OCI-LY3 (cell line): Measurements from ENCODE around the gene FNBP1L.

Experiments used
- H2AFZ ChIP-seq: fragments of 200-600, 300-600 bp; shearing (Covaris generic); 2 replicates; pipeline ENCODE4 v1.6.0; 2014; ENCODE audit warnings: antibody characterized with exemption, low read depth, low read length
- H3K27ac ChIP-seq: fragments of 200-600, 300-600 bp; sonication (generic); 2 replicates; pipeline ENCODE4 v1.5.1; 2014; ENCODE audit warnings: mild to moderate bottlenecking, low read length, moderate library complexity, mixed read lengths
- H3K27me3 ChIP-seq: fragments of 200-600, 300-600 bp; sonication (generic); 2 replicates; pipeline ENCODE4 v1.6.1; 2014; ENCODE audit warnings: low read depth, low read length, mixed read lengths
- H3K36me3 ChIP-seq: fragments of 200-600, 300-600 bp; sonication (generic); replicated peaks from 2 replicates; pipeline ENCODE3; 2014; ENCODE audit warnings: low read depth, low read length, mixed read lengths
- H3K4me1 ChIP-seq: fragments of 300-600, 200-600 bp; sonication (generic); 2 replicates; pipeline ENCODE4 v1.6.1; 2014; ENCODE audit warnings: low read length, mixed read lengths
- H3K4me2 ChIP-seq: fragments of 200-600, 300-600 bp; sonication (generic); 2 replicates; pipeline ENCODE4 v1.6.1; 2014; ENCODE audit warnings: low read length, mixed read lengths
- H3K4me3 ChIP-seq: fragments of 300-600, 200-600 bp; sonication (generic); 2 replicates; pipeline ENCODE4 v1.5.1; 2014; ENCODE audit warnings: antibody characterized with exemption, mild to moderate bottlenecking, low read length, moderate library complexity
- H3K79me2 ChIP-seq: fragments of 300-600, 200-600 bp; shearing (Covaris generic); 2 replicates; pipeline ENCODE4 v1.6.1; 2014; ENCODE audit warnings: mild to moderate bottlenecking, low read length, mixed read lengths
- H3K9ac ChIP-seq: fragments of 300-600, 200-600 bp; shearing (Covaris generic); 2 replicates; pipeline ENCODE4 v1.6.0; 2014; ENCODE audit warnings: mild to moderate bottlenecking, low read length, moderate library complexity
- H3K9me3 ChIP-seq: fragments of 200-600, 300-600 bp; shearing (Covaris generic); 2 replicates; pipeline ENCODE4 v1.6.1; 2014; ENCODE audit warnings: low read length, mixed read lengths; ENCODE audit not compliant: insufficient read depth
- H4K20me1 ChIP-seq: fragments of 200-600, 300-600 bp; sonication (generic); 2 replicates; pipeline ENCODE4 v1.6.1; 2016; ENCODE audit warnings: low read length, mixed read lengths; ENCODE audit not compliant: insufficient read depth
- EZH2phosphoT487 ChIP-seq: fragments of 200-600 bp; shearing (Covaris generic); IDR thresholded peaks from 2 replicates; pipeline ENCODE4 v1.6.1; 2018; ENCODE audit warnings: antibody characterized with exemption, mixed run types, low read depth
- TF ChIP-seq, protein P1 (sequence below): fragments of 200-600, 300-600 bp; sonication (generic); IDR thresholded peaks from 2 replicates; pipeline ENCODE4 v1.5.1; 2014; ENCODE audit warnings: antibody characterized with exemption, low read length, low read depth

The FNBP1L gene

GRCh38 chr1:93434088-93434487 is 13.8 kb upstream of the FNBP1L start:
- TF ChIP-seq, protein P1, sequence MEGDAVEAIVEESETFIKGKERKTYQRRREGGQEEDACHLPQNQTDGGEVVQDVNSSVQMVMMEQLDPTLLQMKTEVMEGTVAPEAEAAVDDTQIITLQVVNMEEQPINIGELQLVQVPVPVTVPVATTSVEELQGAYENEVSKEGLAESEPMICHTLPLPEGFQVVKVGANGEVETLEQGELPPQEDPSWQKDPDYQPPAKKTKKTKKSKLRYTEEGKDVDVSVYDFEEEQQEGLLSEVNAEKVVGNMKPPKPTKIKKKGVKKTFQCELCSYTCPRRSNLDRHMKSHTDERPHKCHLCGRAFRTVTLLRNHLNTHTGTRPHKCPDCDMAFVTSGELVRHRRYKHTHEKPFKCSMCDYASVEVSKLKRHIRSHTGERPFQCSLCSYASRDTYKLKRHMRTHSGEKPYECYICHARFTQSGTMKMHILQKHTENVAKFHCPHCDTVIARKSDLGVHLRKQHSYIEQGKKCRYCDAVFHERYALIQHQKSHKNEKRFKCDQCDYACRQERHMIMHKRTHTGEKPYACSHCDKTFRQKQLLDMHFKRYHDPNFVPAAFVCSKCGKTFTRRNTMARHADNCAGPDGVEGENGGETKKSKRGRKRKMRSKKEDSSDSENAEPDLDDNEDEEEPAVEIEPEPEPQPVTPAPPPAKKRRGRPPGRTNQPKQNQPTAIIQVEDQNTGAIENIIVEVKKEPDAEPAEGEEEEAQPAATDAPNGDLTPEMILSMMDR = no peak
- TF ChIP-seq EZH2phosphoT487 = no peak
- Histone ChIP-seq H3K9me3 (no peaks in the 10 kb centered on the region), H3K9ac (no peak overlapping the region)

DNA sequence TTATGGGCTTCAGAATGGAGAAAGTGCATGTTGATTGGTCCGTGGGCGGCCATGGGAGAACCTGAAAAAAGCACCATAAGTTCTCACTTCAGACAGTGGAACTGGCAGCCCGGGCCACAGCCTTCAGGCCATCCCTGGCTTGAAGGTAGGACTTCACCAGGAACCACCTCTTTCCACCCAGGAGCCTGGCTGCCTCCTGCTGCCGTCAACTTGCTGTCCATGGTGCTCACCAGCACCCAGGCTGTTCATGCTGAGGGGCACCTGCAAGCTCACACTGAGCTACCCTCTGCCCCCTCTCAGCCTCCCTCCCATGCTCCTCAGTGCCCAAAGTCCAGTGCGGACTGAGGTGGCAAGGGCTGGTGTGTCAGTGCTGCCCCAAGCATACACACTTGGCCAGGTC is 12.9 kb upstream of the FNBP1L start:
- H3K9me3 ChIP-seq = no peaks in the 10 kb centered on the region
- no peaks in the 10 kb centered on the region for H3K27me3 ChIP-seq
- no peak for TF ChIP-seq EZH2phosphoT487
- TF ChIP-seq, protein P1 = no peak
- peaks cover 3% of the 10 kb centered on the region for H3K4me1 ChIP-seq
- no peaks in the 10 kb centered on the region for H3K36me3 ChIP-seq
- no peaks in the 10 kb centered on the region for H4K20me1 ChIP-seq
- no peak overlapping the region for H3K9ac ChIP-seq
- H2AFZ ChIP-seq = no peak overlapping the region
- H3K4me2 ChIP-seq = no peak overlapping the region
- H3K4me3 ChIP-seq = no peak overlapping the region
- no peak overlapping the region for H3K27ac ChIP-seq
- H3K79me2 ChIP-seq = no peaks in the 10 kb centered on the region

More at GRCh38 chr1:93434088-93434487, 13.8 kb upstream of the FNBP1L start:
- no peaks in the 10 kb centered on the region for H3K79me2 ChIP-seq
- H3K27ac ChIP-seq = no peak overlapping the region
- no peaks in the 10 kb centered on the region for H3K36me3 ChIP-seq
- no peak overlapping the region for H2AFZ ChIP-seq
- no peaks in the 10 kb centered on the region for H4K20me1 ChIP-seq
- no peak overlapping the region for H3K4me2 ChIP-seq
- H3K4me3 ChIP-seq = no peak overlapping the region
- H3K4me1 ChIP-seq = peaks cover 3% of the 10 kb centered on the region
- H3K27me3 ChIP-seq = no peaks in the 10 kb centered on the region

- Histone ChIP-seq H3K4me2 (no peak overlapping the region), H3K79me2 (no peaks in the 10 kb centered on the region), H3K9ac (no peak overlapping the region), H4K20me1 (no peaks in the 10 kb centered on the region), H3K4me3 (no peak overlapping the region), H3K4me1 (peaks cover 3% of the 10 kb centered on the region), H3K9me3 (no peaks in the 10 kb centered on the region), H3K27ac (no peak overlapping the region), H3K36me3 (no peaks in the 10 kb centered on the region), H2AFZ (no peak overlapping the region), H3K27me3 (no peaks in the 10 kb centered on the region)
- TF ChIP-seq EZH2phosphoT487 = no peak
- TF ChIP-seq, protein P1 = no peak
Observed at GRCh38 chr1:93435443-93435842, 12.5 kb upstream of the FNBP1L start.

DNA sequence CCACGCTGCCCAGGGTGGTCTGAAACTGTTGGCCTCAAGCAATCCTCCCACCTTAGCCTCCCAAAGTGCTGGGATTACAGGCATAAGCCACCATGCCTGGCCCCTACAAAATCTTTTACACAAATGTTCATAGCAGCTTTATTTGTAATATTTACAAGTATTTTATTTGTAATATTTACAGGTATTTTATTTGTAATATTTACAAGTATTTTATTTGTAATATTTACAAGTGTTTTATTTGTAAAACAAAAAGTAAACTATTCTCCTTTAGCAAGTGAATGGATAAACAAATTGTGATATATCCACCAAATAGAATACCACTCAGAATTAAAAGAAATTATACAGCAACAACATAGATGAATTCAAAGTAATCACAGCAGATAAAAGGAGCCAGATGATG is 11.4 kb upstream of the FNBP1L start:
- H3K36me3 ChIP-seq = no peaks in the 10 kb centered on the region
- TF ChIP-seq EZH2phosphoT487 = no peak
- TF ChIP-seq, protein P1 = no peak
- H3K4me1 ChIP-seq = peaks cover 3% of the 10 kb centered on the region
- no peak overlapping the region for H3K27ac ChIP-seq
- H3K79me2 ChIP-seq = no peaks in the 10 kb centered on the region
- no peak overlapping the region for H3K9ac ChIP-seq
- H3K4me3 ChIP-seq = no peak overlapping the region
- no peaks in the 10 kb centered on the region for H4K20me1 ChIP-seq
- H3K4me2 ChIP-seq = no peak overlapping the region
- H2AFZ ChIP-seq = no peak overlapping the region
- no peaks in the 10 kb centered on the region for H3K27me3 ChIP-seq
- H3K9me3 ChIP-seq = no peaks in the 10 kb centered on the region
